Body of pancreas (tissue), 4 donors: ENCODE measurements around the gene PAK5.

Experiments used
- CTCF ChIP-seq, 7 experiments: fragments of 450-650 bp in 4 of 7; fragments of 200-600 bp in 3 of 7; sonication (generic) in 3 of 7; IDR thresholded peaks; one replicate each; pipeline ENCODE4 v1.5.1; 2016 to 2019; ENCODE audit warnings: antibody characterized with exemption in 7 of 7
- POLR2A ChIP-seq, 3 donors: fragments of 450-650 bp; IDR thresholded peaks; one replicate each; pipeline ENCODE4 v1.6.1; 2016; ENCODE audit warnings: antibody characterized with exemption in 3 of 3, mild to moderate bottlenecking in 2 of 3

GRCh38 chr20:9611921-9612320 is 227.0 kb downstream of the PAK5 start:
- TF ChIP-seq POLR2A (IDR thresholded peaks at IDR 0.05) (no peak), CTCF (IDR thresholded peaks at IDR 0.05) (no peak)
